ENCODE results near the gene GAS7.
"Not testable (repeated sequence)": the region's sequence is repeated elsewhere in the genome, so short reads cannot be mapped to it uniquely, and the experiment has no call there.

Gene GAS7

DNA sequence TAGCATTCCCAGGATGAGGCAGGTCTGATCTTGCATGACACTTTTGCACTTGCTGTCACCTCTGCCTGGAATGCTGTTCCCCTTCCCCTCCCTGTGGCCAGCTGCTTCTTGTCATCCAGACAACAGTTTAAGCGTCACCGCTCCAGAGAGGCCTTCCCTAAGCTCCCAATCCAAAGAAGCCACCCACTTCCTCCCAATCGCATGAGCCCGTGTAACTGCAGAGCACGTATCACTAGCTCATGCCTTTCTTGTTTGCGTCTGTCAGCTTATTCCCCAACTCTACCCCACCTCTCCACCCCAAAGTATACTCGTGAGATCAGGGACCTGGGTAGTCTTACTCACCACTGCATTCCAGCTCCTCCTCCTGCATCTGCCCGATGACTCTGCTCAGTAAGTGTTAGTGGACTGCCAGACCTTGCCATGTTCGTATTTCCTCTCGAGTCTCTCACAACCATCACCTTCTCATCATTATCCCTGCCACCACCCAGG is 92.8 kb downstream of the GAS7 start:
- no peak for DNase-seq

DNA sequence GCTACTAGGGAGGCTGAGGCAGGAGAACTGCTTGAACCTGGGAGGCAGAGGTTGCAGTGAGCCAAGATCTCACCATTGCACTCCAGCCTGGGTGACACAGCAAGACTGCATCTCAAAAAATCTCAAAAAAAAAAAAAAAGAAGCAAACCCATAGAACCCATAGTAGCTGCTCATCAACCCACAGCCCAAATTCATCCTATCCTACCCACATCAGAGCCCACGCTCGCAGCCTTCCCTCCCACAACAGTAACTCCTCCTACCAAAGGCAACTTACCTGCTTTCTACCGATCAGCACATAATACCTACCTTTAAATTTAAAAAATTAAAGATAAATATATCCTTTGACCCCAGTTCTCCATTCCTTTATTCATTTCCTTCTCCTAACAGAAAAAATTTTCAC is 94.7 kb downstream of the GAS7 start:
- no peak for DNase-seq

GRCh38 chr17:10102817-10103216 is 95.6 kb downstream of the GAS7 start:
- DNase-seq: no peak

GRCh38 chr17:10099051-10099571 is 99.3 kb downstream of the GAS7 start:
- no peak for DNase-seq

DNA sequence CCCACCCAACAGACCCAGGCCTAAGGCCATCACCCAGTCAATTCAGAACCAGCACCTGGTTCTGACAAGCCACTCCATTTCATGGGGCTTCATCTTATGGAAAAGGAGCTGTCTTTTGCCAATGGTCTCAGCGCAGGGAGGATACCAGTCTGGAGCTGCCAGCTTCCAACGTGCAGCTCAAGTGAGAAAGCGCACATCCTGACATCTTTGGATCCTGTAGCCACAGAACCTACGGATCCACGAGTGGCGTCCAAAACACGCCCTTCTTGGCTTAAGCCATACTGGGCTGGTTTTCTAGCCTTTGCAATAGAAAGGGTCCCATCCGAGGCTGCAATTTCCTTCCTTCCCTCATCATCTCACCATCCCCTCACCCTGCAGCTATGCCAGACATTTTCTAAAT is 101.8 kb downstream of the GAS7 start:
- no peak for DNase-seq

GRCh38 chr17:10095295-10095694 is 103.1 kb downstream of the GAS7 start:
- not testable (repeated sequence) for DNase-seq

DNA sequence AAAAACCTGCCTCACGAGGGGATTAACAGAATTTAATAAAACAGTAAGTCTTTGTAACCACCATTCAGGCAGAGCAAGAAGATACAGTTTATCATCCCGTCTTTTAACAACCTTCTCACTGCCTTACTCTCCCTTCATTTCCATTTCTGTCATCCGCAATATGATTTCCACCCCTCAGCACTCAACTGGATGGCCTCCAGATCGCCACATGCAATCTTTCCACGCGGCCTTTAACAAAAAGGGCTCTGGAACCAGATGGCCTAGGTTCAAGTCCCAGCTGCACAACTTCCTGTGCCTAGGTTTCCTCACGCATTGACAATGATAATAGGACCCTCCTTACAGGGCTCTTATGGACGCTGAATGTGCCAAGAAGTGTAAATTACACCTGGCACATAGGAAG is 103.6 kb downstream of the GAS7 start:
- no peak for DNase-seq

GRCh38 chr17:10092595-10092994 is 105.8 kb downstream of the GAS7 start:
- DNase-seq: no peak

DNA sequence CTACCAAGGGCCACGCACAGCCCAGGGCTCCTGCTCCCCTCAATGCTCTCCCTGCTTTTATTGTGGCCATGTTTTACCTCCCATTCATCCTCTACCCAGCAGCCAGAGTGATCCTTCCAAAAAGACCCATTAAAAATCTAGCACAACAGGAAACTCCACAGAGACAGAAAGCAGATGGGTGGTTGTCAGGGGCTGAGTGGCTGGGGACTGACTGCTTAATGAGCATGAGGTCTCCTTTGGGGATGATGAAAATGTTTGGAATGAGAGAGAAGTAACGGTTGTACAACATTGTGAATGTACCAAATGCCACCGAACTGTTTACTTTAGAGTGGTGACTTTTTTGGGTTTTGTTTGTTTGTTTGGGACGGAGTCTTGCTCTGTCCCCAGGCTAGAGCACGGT is 107.4 kb downstream of the GAS7 start:
- no peak for DNase-seq

GRCh38 chr17:10089196-10089804 is 109.1 kb downstream of the GAS7 start:
- no peak for DNase-seq

GRCh38 chr17:10088444-10088843 is 110.0 kb downstream of the GAS7 start:
- DNase-seq: no peak

GRCh38 chr17:10087355-10087754 is 111.1 kb downstream of the GAS7 start:
- no peak for DNase-seq

DNA sequence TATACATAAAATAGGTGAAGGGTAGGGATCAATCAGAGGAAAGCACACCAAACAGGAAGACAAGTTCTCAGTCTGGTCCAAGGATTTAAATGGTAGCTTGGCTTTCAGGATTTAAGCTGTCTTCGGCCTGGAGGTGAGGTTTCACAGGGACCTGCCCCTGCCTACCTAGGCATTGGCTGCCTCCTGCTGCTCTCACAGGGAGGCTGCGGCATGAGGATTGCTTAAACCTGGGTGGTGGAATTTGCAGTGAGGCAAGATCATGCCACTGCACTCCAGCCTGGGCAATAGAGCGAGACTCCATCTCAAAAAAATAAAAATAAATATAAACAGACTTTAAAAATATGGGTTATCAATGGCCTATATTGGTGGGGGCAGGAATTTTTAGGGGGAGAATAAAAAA is 114.5 kb downstream of the GAS7 start:
- no peak for DNase-seq

GRCh38 chr17:10082795-10083194 is 115.6 kb downstream of the GAS7 start:
- DNase-seq: no peak

- DNase-seq: no peak
Observed at GRCh38 chr17:10081571-10082169, 116.7 kb downstream of the GAS7 start.

DNA sequence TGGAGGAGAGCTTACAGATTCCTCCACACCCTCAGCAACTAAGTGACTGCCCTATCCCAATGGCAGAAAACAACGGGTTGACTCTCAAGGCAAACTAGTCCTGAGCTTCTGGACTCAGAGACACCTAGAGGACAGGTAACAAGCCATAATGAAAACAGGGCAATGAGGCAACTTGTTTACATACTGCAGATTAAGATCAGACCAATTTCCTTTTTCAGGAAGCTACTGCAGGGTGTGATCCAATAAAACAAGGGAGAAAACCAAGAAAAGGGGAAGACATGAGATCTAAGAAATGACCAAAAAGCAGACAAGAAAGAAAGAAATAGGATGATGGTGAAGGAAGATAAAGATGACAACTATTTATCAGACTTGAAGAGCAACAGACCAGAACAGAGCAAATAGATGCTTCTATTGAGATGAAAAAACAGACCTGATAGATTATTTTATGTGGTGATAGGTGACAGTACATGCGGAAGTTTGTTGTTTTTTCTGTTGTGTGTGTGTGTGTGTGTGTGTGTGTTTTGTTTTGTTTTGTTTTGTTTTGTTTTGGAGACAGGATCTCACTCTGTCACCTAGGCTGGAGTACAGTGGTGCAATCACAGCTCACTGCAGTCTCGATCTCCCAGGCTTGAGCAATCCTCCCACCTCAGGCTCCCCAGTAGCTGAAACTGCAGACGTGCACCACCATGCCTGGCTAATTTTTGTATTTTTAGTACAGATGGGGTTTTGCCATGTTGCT is 120.7 kb downstream of the GAS7 start:
- no peak for DNase-seq

- no peak for DNase-seq
Observed at GRCh38 chr17:10075919-10076318, 122.5 kb downstream of the GAS7 start.

GRCh38 chr17:10073941-10074340 is 124.5 kb downstream of the GAS7 start:
- DNase-seq: no peak

- no peak for DNase-seq
Observed at GRCh38 chr17:10072556-10073425, 125.6 kb downstream of the GAS7 start.

DNA sequence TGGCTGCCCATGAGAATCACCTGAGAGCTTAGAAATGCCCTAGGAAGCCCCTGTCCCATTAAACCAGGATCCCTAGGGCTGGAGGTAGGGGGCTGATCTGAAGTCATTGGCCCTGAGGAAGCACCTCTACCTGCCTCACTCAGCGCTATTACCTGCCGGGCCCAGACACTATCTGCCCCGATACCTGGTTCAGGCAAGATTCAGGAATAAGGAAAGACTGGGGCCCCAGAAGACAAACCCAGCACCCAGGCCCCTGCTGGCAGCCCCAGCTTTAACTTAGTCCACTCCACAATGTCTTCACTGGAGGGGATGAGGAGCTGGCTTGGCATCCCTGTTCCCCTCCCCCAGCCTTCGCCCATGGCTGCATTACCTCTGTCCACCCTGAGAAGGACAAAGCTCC is 126.3 kb downstream of the GAS7 start:
- no peak for DNase-seq

DNA sequence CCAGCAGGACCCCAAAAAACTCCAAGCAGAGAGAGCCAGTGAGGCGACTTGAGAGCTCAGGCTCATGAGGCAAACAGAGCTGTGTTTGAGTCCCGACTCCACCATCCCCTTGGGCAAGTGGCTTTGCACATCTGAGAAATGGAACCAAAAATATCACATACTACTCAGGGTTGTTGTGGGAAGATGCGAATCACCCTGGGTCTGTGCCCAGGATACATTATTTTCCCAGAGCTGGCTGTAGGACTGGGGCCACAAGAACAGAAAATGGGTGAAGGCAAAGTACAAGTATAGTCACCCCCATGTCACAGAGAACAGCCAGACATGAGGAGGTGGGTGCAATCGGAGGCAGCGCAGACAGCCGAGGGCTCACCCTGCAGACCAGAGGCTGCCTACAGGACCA is 127.3 kb downstream of the GAS7 start:
- no peak for DNase-seq

DNA sequence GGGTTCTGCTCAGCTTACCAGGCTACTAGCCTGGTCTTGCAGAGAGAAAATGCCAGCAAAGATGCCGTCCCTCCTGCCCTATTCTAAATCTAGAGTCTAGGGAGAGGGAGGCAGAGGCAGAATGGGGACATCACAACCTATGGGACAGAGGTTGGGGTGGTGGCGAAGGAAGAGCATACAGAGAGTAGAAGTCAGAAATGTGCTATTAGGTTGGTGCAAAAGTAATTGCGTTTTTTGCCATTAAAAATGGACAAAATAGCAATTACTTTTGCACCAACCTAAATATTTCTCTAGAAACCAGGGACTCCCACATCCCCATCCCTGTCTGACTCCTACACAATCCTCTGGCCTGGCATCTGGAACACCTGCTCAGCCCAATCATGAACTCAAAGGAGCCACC is 127.7 kb downstream of the GAS7 start:
- no peak for DNase-seq

DNA sequence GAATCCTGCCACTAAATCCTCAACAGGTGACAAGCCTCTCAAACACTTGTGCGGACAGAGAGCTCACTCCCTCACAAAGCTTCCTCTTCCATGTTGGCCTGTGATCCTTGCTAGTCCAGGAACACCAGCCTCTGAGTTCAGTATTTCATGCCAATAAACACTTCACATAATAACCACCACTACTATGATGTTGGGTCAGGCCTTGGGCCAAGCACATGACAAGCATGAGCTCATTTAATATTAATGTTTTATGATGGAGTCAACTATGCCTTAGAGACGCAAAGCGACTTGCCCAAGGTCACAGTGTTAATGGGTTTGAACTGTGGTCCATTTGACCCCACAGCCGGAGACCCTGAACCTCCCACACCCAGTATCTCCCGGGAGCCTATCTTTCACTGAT is 129.1 kb downstream of the GAS7 start:
- no peak for DNase-seq

Measured in RPMI8226 (cell line).